K562 (cell line): ENCODE measurements around the gene SPECC1L. TPM values are rescaled to one million over a fixed set of nuclear protein-coding genes. Genes with fewer than 3 reads are reported as not detected.

Experiments
- BHLHE40 ChIP-seq: IDR thresholded peaks from 2 replicates; pipeline ENCODE4 v1.6.1; 2011; ENCODE audit warnings: low read length, improper control_type of control experiment
- CEBPG ChIP-seq, 3 experiments: fragments of 200-800 bp in 1 of 3; sonication (Bioruptor generic) in 1 of 3; sonication (generic) in 1 of 3; formaldehyde crosslinking in 1 of 3; IDR thresholded peaks in 2 of 3; conservative IDR thresholded peaks in 1 of 3; 2 replicates each; pipeline versions ENCODE4 v1.6.1 to v1.8.0; 2016 to 2022; ENCODE audit warnings: missing compliant biosample characterization in 2 of 3, missing genetic modification characterization in 2 of 3, mild to moderate bottlenecking in 1 of 3, missing genetic modification reagents in 1 of 3
- FOXA1 ChIP-seq: fragments of 450-650 bp; IDR thresholded peaks from 2 replicates; pipeline ENCODE4 v1.6.1; 2016; ENCODE audit warnings: mild to moderate bottlenecking, borderline replicate concordance
- GABPB2 ChIP-seq: fragments of 250-450 bp; sonication (Bioruptor Pico); conservative IDR thresholded peaks from 2 replicates; pipeline ENCODE4 v1.5.1; 2021; ENCODE audit warnings: mild to moderate bottlenecking
- HNRNPUL1 ChIP-seq: fragments of 200-400 bp; formaldehyde crosslinking; IDR thresholded peaks from 2 replicates; pipeline ENCODE4 v1.6.1; 2017; ENCODE audit warnings: low read length
- POLR2A ChIP-seq: fragments of 450-650 bp; conservative IDR thresholded peaks from 2 replicates; pipeline ENCODE4 v1.6.1; 2016
- TEAD1 ChIP-seq, 2 experiments: fragments of 450-650 bp in 1 of 2; sonication (generic) in 1 of 2; formaldehyde crosslinking; IDR thresholded peaks; 2 replicates each; pipeline versions ENCODE4 v1.4.0 to v1.8.0; 2020 to 2022; ENCODE audit warnings: mild to moderate bottlenecking in 2 of 2, missing genetic modification reagents in 1 of 2
- ZNF316 ChIP-seq: fragments of 450-650 bp; IDR thresholded peaks from 2 replicates; pipeline ENCODE4 v1.6.1; 2016
- polyA plus RNA-seq, 8 experiments: library from polyadenylated mRNA; depleted of rRNA in 4 of 8; stranded (reverse) in 5 of 8; unstranded in 3 of 8; fragments of >200 nt; fragmentation: Nextera tagmentation in 2 of 8; fragmentation: Illumina TruSeq in 1 of 8; extraction: Ambion mirVana in 2 of 8; extraction: Trizol in 1 of 8; gene quantifications; 2 replicates each; pipeline versions ENCODE4 v1.2.1 to v1.2.3, GENCODE V29; 2011 to 2014; ENCODE audit warnings: inconsistent platforms in 1 of 8, missing spikeins in 1 of 8
- total RNA-seq, 7 experiments: library from RNA; depleted of rRNA in 6 of 7; stranded (reverse); fragments of >200 nt in 6 of 7; fragmentation: Illumina TruSeq in 2 of 7; extraction: Trizol in 2 of 7; gene quantifications; 2 replicates each; pipeline versions ENCODE4 v1.2.1 to v1.2.3, GENCODE V29; 2011 to 2021; ENCODE audit warnings: low replicate concordance in 1 of 7
- TF ChIP-seq, protein P1 (sequence below), 2 experiments: IDR thresholded peaks; 2 replicates each; pipeline ENCODE4 v1.6.1; 2011; ENCODE audit warnings: borderline replicate concordance in 1 of 2, control low read depth in 1 of 2, low read depth in 1 of 2, low read length in 1 of 2, mild to moderate bottlenecking in 1 of 2, mixed read lengths in 1 of 2, moderate library complexity in 1 of 2; ENCODE audit not compliant: insufficient read depth in 1 of 2, insufficient read length in 1 of 2, poor library complexity in 1 of 2, severe bottlenecking in 1 of 2; ENCODE audit errors: extremely low read depth in 1 of 2
- TF ChIP-seq, protein P2 (sequence below): fragments of 450-650 bp; IDR thresholded peaks from 2 replicates; pipeline ENCODE4 v1.6.1; 2017; ENCODE audit warnings: antibody characterized with exemption, mild to moderate bottlenecking
- TF ChIP-seq, protein P3 (sequence below), 2 experiments: fragments of 450-650 bp; IDR thresholded peaks; 2 replicates each; pipeline ENCODE4 v1.6.1; 2016; ENCODE audit warnings: mild to moderate bottlenecking in 2 of 2, borderline replicate concordance in 1 of 2, low read depth in 1 of 2, moderate library complexity in 1 of 2

The SPECC1L gene
- total and polyA plus RNA-seq, 9 of the 15 experiments (the other 6 are each of a cell fraction or from before 2014, with no cell fraction given), result 1.4 to 27.9 (median 14.5) TPM

DNA sequence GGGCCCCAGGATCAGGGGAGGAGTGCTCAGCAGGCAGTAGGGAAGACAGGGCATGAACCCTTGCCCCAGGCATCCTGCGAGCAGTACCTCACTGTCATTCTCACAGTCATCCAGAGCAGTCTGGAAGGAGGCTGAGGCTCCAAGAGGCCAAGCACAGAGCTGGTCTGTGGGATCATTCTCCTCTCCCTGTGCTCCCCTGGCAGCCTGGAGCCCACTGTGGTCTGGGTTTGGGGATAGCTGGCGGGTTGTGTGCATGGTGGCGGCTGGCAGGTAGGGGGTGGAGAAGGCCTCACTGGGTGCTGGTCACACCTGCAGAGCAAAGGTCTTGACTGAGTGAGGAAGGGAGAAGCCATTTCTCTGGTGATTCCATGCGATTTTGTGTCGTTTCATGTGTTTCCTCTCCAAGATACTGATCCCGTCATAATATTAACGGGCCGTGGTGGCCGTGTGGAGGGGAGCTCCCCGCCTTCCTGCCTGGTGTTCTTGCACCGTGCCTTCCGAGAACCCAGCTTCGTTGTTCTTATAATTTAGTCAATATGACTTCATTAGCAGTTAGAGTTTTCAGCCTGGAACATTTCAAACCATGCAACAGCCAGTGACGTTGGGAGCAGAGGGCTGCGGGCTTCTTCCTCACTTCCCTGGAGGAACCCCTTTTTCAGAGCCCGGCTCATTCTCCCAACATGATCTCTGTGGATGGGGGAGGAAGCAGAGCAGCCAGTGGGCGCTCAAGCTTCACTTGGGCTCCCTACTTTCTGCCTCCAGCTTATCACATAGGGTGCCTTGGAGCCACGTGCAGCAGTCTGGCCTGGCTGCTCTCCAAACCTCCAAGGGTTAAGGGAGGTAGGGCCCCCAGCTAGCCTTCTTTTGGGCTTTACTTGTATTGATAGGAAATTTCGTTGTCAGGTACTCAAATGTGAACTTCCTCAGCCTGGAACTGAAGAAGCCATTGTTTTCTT is 136.0 kb downstream of the SPECC1L start (continued):
- TF ChIP-seq, protein P1, sequence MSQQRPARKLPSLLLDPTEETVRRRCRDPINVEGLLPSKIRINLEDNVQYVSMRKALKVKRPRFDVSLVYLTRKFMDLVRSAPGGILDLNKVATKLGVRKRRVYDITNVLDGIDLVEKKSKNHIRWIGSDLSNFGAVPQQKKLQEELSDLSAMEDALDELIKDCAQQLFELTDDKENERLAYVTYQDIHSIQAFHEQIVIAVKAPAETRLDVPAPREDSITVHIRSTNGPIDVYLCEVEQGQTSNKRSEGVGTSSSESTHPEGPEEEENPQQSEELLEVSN (IDR thresholded peaks at IDR 0.05; ENCODE audit: borderline replicate concordance in 1 of 2, extremely low read depth in 1 of 2, insufficient read depth in 1 of 2, insufficient read length in 1 of 2, low read depth in 1 of 2, low read length in 1 of 2, poor library complexity in 1 of 2, severe bottlenecking in 1 of 2), result peak in 1 of 2 experiments; percentile 22
- no peak for TF ChIP-seq ZNF316
- no peak for TF ChIP-seq FOXA1
- TF ChIP-seq TEAD1 (CRISPR knock-in tag; IDR thresholded peaks at IDR 0.05), result no peak
- no peak for TF ChIP-seq HNRNPUL1
- TF ChIP-seq, protein P2, sequence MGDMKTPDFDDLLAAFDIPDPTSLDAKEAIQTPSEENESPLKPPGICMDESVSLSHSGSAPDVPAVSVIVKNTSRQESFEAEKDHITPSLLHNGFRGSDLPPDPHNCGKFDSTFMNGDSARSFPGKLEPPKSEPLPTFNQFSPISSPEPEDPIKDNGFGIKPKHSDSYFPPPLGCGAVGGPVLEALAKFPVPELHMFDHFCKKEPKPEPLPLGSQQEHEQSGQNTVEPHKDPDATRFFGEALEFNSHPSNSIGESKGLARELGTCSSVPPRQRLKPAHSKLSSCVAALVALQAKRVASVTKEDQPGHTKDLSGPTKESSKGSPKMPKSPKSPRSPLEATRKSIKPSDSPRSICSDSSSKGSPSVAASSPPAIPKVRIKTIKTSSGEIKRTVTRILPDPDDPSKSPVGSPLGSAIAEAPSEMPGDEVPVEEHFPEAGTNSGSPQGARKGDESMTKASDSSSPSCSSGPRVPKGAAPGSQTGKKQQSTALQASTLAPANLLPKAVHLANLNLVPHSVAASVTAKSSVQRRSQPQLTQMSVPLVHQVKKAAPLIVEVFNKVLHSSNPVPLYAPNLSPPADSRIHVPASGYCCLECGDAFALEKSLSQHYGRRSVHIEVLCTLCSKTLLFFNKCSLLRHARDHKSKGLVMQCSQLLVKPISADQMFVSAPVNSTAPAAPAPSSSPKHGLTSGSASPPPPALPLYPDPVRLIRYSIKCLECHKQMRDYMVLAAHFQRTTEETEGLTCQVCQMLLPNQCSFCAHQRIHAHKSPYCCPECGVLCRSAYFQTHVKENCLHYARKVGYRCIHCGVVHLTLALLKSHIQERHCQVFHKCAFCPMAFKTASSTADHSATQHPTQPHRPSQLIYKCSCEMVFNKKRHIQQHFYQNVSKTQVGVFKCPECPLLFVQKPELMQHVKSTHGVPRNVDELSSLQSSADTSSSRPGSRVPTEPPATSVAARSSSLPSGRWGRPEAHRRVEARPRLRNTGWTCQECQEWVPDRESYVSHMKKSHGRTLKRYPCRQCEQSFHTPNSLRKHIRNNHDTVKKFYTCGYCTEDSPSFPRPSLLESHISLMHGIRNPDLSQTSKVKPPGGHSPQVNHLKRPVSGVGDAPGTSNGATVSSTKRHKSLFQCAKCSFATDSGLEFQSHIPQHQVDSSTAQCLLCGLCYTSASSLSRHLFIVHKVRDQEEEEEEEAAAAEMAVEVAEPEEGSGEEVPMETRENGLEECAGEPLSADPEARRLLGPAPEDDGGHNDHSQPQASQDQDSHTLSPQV, result no peak
- TF ChIP-seq, protein P3, sequence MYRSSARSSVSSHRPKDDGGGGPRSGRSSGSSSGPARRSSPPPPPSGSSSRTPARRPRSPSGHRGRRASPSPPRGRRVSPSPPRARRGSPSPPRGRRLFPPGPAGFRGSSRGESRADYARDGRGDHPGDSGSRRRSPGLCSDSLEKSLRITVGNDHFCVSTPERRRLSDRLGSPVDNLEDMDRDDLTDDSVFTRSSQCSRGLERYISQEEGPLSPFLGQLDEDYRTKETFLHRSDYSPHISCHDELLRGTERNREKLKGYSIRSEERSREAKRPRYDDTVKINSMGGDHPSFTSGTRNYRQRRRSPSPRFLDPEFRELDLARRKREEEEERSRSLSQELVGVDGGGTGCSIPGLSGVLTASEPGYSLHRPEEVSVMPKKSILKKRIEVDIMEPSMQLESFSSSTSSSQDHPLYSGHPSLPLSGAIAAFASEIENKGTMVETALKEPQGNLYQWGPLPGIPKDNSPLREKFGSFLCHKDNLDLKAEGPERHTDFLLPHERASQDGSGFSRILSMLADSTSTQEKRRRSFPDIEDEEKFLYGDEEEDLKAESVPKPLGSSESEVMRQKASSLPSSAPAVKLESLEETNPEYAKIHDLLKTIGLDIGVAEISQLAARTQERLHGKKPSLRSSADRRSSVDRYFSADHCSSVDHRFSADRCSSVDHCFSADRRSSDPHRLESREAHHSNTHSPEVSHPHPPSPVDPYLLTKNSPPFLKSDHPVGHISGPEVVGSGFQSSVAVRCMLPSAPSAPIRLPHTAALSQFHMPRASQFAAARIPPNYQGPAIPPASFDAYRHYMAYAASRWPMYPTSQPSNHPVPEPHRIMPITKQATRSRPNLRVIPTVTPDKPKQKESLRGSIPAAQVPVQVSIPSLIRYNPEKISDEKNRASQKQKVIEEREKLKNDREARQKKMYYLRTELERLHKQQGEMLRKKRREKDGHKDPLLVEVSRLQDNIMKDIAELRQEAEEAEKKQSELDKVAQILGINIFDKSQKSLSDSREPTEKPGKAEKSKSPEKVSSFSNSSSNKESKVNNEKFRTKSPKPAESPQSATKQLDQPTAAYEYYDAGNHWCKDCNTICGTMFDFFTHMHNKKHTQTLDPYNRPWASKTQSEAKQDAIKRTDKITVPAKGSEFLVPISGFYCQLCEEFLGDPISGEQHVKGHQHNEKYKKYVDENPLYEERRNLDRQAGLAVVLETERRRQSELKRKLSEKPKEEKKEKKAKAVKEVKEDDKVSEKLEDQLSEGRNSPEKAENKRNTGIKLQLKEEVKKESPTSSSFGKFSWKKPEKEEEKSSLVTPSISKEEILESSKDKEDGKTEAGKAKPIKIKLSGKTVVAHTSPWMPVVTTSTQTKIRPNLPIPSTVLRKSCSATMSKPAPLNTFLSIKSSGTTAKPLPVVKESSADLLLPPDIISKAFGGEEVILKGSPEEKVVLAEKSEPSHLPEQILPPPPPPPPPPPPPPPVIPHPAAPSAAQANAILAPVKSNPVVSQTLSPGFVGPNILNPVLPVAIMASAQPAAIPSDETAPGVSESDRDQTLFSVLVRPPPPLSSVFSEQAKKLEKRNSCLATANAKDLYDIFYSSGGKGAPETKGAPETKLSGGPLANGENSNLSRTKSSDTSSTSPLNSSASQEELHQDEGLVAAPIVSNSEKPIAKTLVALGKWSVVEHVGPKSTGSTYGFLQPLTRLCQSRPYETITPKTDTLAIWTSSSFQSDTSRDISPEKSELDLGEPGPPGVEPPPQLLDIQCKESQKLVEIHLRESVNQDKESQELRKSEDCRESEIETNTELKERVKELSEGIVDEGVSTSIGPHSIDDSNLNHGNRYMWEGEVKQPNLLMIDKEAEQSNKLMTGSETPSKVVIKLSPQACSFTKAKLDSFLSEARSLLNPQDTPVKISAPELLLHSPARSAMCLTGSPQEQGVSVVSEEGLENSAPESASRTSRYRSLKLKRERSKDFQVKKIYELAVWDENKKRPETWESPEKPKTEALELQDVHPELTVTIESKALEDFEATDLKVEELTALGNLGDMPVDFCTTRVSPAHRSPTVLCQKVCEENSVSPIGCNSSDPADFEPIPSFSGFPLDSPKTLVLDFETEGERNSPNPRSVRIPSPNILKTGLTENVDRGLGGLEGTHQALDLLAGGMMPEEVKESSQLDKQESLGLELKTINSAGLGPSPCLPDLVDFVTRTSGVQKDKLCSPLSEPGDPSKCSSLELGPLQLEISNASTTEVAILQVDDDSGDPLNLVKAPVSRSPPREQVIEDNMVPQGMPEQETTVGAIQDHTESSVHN (IDR thresholded peaks at IDR 0.05; ENCODE audit: borderline replicate concordance in 1 of 2, low read depth in 1 of 2), result no peak
- TF ChIP-seq CEBPG (CRISPR knock-in tag; IDR thresholded peaks at IDR 0.05), result no peak
- no peak for TF ChIP-seq CEBPG (tag; conservative IDR thresholded peaks at IDR 0.05 in 1 of 2, IDR thresholded peaks at IDR 0.05 in 1 of 2)
- peak; percentile 77 for TF ChIP-seq BHLHE40
- TF ChIP-seq POLR2A, result no peak
- TF ChIP-seq GABPB2 (CRISPR knock-in tag), result no peak
